Stimulated activated CD4-positive, alpha-beta T cell treated with anti-CD3 and anti-CD28 coated beads, Interleukin-15, amount 100 ng/mL, for 1 hour (primary cell): ENCODE results near the gene CA11.
A peak's percentile ranks its signal among the peaks of the same experiment; 100 is the strongest.

Experiments used
- DNase-seq, 2 donors: peaks; one replicate each; pipeline ENCODE4 v3.0.0-alpha.2; 2020; ENCODE audit warnings: low read depth in 1 of 2, low spot score in 1 of 2

CA11 gene

GRCh38 chr19:48588670-48589401 is 57.2 kb downstream of the CA11 start:
- DNase-seq, result peak; percentile 74 to 78
